ENCODE results near the gene IARS1. TPM values are rescaled to one million over a fixed set of nuclear protein-coding genes. Genes with fewer than 3 reads are reported as not detected.
A peak's percentile ranks its signal among the peaks of the same experiment; 100 is the strongest.

The IARS1 gene
- total and polyA plus RNA-seq, 2 of the 13 experiments (the other 11 are each of a cell fraction or from before 2014, with no cell fraction given), result 55.9 to 185 TPM

DNA sequence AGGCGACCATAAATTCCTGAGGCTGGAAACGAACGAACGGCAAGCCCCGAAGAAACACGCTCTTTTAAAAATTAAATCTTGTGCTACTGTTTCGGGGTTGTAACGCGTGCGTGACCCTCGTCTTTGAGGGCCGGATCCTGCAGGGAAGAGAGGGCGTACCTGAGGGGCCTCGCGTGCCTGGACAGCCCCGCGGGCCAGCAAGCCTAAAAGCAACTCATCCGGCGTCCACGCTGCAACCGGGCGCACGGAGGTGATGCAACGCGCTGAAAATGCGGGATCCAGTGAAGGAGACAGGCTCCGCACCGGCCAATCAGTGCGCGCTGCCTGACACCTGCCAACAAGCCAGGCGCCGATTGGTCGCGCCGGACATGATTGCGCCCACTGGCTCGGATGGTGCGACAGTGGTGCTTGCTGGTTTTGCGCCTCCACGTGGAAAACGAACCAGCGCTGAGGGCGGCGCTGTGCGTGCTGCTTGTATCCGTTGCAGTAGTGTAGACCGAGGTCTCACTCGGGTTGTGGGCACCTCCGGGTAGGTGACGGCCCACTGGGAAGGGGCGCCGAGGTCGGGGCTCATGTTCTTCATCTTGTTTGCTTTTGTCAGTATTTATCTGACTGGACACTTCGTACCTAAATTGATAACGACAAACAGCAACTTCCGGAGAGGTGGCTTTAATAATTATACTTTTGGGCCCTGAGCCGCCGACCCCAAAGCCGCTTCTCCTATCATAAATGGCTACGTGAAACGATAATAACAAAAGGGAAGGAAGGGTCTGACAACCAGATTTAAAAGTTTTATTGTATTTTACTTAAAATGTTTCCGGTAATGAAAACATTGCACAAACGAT is at the start of gene IARS1 (continued):
- peak; percentile 48 for TF ChIP-seq ZNF770 (CRISPR knock-in tag; IDR thresholded peaks at IDR 0.05)
- peak; percentile 90; the same call in 1 of the 2 replicates for TF ChIP-seq THYN1 (CRISPR knock-in tag; IDR thresholded peaks at IDR 0.05; ENCODE audit: borderline replicate concordance, low read depth)
- TF ChIP-seq PITX1 (CRISPR knock-in tag; IDR thresholded peaks at IDR 0.05), result peak; percentile 68
- TF ChIP-seq HIVEP1 (CRISPR knock-in tag; IDR thresholded peaks at IDR 0.05), result no peak
- peak; percentile 72 for TF ChIP-seq STAT6 (CRISPR knock-in tag; IDR thresholded peaks at IDR 0.05; ENCODE audit: borderline replicate concordance)
- TF ChIP-seq ZNF678 (CRISPR knock-in tag; IDR thresholded peaks at IDR 0.05), result 0 out of 2 replicates have a peak, but pooled peaks have one; percentile 65
- peak; percentile 98 for TF ChIP-seq ZFP90 (CRISPR knock-in tag; IDR thresholded peaks at IDR 0.05; ENCODE audit: borderline replicate concordance)
- TF ChIP-seq NCOA1 (CRISPR knock-in tag; IDR thresholded peaks at IDR 0.05), result peak; percentile 81; the same call in 1 of the 2 replicates
- TF ChIP-seq, protein P1, sequence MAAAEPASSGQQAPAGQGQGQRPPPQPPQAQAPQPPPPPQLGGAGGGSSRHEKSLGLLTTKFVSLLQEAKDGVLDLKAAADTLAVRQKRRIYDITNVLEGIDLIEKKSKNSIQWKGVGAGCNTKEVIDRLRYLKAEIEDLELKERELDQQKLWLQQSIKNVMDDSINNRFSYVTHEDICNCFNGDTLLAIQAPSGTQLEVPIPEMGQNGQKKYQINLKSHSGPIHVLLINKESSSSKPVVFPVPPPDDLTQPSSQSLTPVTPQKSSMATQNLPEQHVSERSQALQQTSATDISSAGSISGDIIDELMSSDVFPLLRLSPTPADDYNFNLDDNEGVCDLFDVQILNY (CRISPR knock-in tag; conservative IDR thresholded peaks at IDR 0.05), result no peak
- no peak for TF ChIP-seq NPAS2 (CRISPR knock-in tag; IDR thresholded peaks at IDR 0.05; ENCODE audit: borderline replicate concordance)
- TF ChIP-seq HINFP (CRISPR knock-in tag; IDR thresholded peaks at IDR 0.05; ENCODE audit: low read depth), result peak; percentile 62; the same call in 1 of the 2 replicates
- TF ChIP-seq SMC3 (IDR thresholded peaks at IDR 0.05; ENCODE audit: low read length), result no peak
- TF ChIP-seq LBX2 (CRISPR knock-in tag; IDR thresholded peaks at IDR 0.05; ENCODE audit: borderline replicate concordance), result peak; percentile 70; the same call in 1 of the 2 replicates
- TF ChIP-seq E2F1 (CRISPR knock-in tag; IDR thresholded peaks at IDR 0.05), result peak; percentile 94
- no peak for TF ChIP-seq ZNF557 (CRISPR knock-in tag; IDR thresholded peaks at IDR 0.05)
- peak; percentile 90 for TF ChIP-seq ZFY (CRISPR knock-in tag; IDR thresholded peaks at IDR 0.05)
